Uterus (tissue), 2 donors: ENCODE results near the gene FBXO44.

ENCODE experiments used
- CTCF ChIP-seq, 4 experiments: fragments of 200-600 bp in 2 of 4; fragments of 450-650 bp in 2 of 4; sonication (generic) in 2 of 4; IDR thresholded peaks; one replicate each; pipeline ENCODE4 v1.5.1; 2016 to 2019; ENCODE audit warnings: antibody characterized with exemption in 4 of 4, mild to moderate bottlenecking in 2 of 4, moderate library complexity in 1 of 4
- POLR2A ChIP-seq, 2 donors: fragments of 450-650 bp; IDR thresholded peaks; one replicate each; pipeline ENCODE4 v1.6.1; 2016; ENCODE audit warnings: antibody characterized with exemption in 2 of 2, mild to moderate bottlenecking in 1 of 2, moderate library complexity in 1 of 2

- TF ChIP-seq CTCF (IDR thresholded peaks at IDR 0.05) (no peak), POLR2A (IDR thresholded peaks at IDR 0.05) (no peak)
Measured at GRCh38 chr1:11682799-11683198, 28.1 kb downstream of the FBXO44 start.
